IPS-15b (cell line): ENCODE results near the gene NRDE2.
"Not testable (repeated sequence)": the region's sequence is repeated elsewhere in the genome, so short reads cannot be mapped to it uniquely, and the experiment has no call there.

ENCODE experiments used
- H3K27me3 ChIP-seq: one replicate; pipeline ENCODE4 v1.6.1; 2013; ENCODE audit warnings: low read length; ENCODE audit not compliant: control insufficient read depth, insufficient read depth
- H3K36me3 ChIP-seq: one replicate; pipeline ENCODE4 v1.6.1; 2013; ENCODE audit warnings: low read length; ENCODE audit not compliant: control insufficient read depth, insufficient read depth
- H3K4me1 ChIP-seq: one replicate; pipeline ENCODE4 v1.6.1; 2013; ENCODE audit warnings: mild to moderate bottlenecking, low read length; ENCODE audit not compliant: control insufficient read depth, insufficient read depth
- H3K4me3 ChIP-seq: one replicate; pipeline ENCODE4 v1.5.1; 2013; ENCODE audit warnings: low read depth, low read length
- H3K9ac ChIP-seq: one replicate; pipeline ENCODE4 v1.6.1; 2013; ENCODE audit warnings: low read depth, mild to moderate bottlenecking, low read length
- H3K9me3 ChIP-seq: one replicate; pipeline ENCODE4 v1.6.1; 2013; ENCODE audit warnings: mild to moderate bottlenecking, low read length; ENCODE audit not compliant: control insufficient read depth, insufficient read depth

Gene NRDE2

GRCh38 chr14:90358359-90358758 is 26.6 kb upstream of the NRDE2 start:
- Histone ChIP-seq H3K9me3 (no peaks in the 10 kb centered on the region), H3K27me3 (no peaks in the 10 kb centered on the region), H3K4me3 (no peak overlapping the region), H3K9ac (no peak overlapping the region), H3K4me1 (no peaks in the 10 kb centered on the region), H3K36me3 (no peaks in the 10 kb centered on the region)

DNA sequence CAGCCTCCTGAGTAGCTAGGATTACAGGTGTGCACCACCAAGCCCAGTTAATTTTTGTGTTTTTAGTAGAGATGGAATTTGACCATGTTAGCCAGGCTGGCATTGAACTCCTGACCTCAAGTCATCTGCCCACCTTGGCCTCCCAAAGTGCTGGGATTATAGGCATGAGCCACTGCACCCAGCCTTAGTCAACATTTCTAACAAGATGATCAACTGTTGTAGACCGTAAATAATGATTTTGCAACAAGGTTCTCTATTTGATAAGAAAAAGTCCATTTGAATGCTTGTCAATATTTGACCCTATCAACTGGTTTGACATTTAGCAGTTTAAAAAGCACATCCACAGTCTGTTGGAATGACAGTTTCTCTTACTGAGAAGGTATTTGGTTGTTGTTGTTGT is 25.2 kb upstream of the NRDE2 start:
- Histone ChIP-seq H3K27me3 (no peaks in the 10 kb centered on the region), H3K9me3 (no peaks in the 10 kb centered on the region), H3K36me3 (no peaks in the 10 kb centered on the region), H3K4me3 (no peak overlapping the region), H3K9ac (no peak overlapping the region), H3K4me1 (no peaks in the 10 kb centered on the region)

- Histone ChIP-seq H3K9ac (no peak overlapping the region), H3K36me3 (no peaks in the 10 kb centered on the region), H3K27me3 (no peaks in the 10 kb centered on the region), H3K4me3 (no peak overlapping the region), H3K9me3 (no peaks in the 10 kb centered on the region), H3K4me1 (no peaks in the 10 kb centered on the region)
Measured at GRCh38 chr14:90355540-90356518, 24.1 kb upstream of the NRDE2 start.

- H3K9me3 ChIP-seq: no peaks in the 10 kb centered on the region
- H3K36me3 ChIP-seq: no peaks in the 10 kb centered on the region
- H3K4me1 ChIP-seq: no peaks in the 10 kb centered on the region
- no peaks in the 10 kb centered on the region for H3K27me3 ChIP-seq
- H3K9ac ChIP-seq: no peak overlapping the region
- no peak overlapping the region for H3K4me3 ChIP-seq
Measured at GRCh38 chr14:90354551-90355298, 23.0 kb upstream of the NRDE2 start.

GRCh38 chr14:90349739-90350138 is 18.0 kb upstream of the NRDE2 start:
- H3K9me3 ChIP-seq: no peaks in the 10 kb centered on the region
- no peaks in the 10 kb centered on the region for H3K4me1 ChIP-seq
- no peaks in the 10 kb centered on the region for H3K27me3 ChIP-seq
- H3K4me3 ChIP-seq: no peak overlapping the region
- H3K9ac ChIP-seq: no peak overlapping the region
- no peaks in the 10 kb centered on the region for H3K36me3 ChIP-seq

GRCh38 chr14:90348270-90348669 is 16.5 kb upstream of the NRDE2 start:
- Histone ChIP-seq H3K27me3 (no peaks in the 10 kb centered on the region), H3K4me3 (no peak overlapping the region), H3K9ac (no peak overlapping the region), H3K9me3 (no peaks in the 10 kb centered on the region), H3K36me3 (no peaks in the 10 kb centered on the region), H3K4me1 (no peaks in the 10 kb centered on the region)

DNA sequence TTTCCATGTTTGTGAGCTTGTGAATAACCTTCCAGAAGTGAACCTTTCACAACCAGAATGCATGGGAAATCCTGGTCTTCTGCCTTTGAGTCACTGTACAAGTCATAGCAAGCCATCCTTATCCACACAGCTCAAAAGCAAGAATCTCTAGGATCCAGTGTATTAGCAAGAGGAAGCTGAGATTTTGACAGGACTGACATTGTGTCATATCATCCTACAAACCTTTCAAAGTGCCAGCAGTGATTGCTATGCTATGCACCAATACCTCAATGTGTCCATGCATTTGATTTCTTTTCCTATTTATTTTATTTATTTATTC is 13.5 kb upstream of the NRDE2 start:
- Histone ChIP-seq H3K9me3 (no peaks in the 10 kb centered on the region), H3K9ac (no peak overlapping the region), H3K36me3 (no peaks in the 10 kb centered on the region), H3K4me3 (no peak overlapping the region), H3K27me3 (no peaks in the 10 kb centered on the region), H3K4me1 (no peaks in the 10 kb centered on the region)

DNA sequence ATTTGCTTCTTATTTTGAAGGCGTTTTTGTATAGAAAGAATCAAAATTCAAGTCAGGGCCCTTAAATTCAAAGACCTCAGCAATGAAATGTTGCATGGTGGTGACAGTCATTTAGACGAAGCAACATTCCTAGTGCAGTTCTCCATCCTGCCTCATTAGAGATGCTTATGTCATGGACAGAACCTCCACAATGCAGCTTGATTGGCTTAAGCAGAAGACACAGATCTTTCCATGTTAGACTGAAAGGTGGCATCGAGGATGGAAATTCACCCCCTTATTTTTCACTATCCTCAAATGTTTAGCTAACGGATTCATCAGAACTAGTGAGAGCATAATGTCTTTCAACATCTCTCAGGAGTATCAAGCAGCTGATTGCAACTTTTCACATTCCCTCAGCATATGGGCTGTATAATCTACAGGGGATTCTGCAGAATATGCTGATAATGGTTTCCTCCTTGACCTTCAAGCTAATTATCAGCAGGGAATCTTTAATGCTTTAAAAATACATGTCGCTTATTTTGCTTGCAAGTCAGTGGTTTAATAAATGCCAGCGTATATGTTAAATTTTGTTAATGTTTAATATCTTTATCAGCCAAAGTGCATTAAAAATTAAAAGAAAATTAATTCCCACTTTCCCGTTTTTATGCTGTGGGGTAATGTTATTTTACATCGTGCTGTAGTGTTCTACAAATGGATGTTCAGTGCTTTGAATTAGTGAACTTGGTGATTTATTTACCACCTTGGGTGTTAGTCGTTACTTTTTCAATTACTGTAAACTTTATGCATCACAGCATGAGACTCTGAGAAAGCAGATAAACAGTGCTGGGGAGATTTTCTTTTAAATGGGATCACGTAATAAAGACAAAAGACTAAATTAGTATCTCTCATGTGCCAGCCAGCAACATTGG is 12.8 kb upstream of the NRDE2 start:
- H3K27me3 ChIP-seq: no peaks in the 10 kb centered on the region
- no peaks in the 10 kb centered on the region for H3K9me3 ChIP-seq
- H3K4me1 ChIP-seq: no peaks in the 10 kb centered on the region
- no peaks in the 10 kb centered on the region for H3K36me3 ChIP-seq
- no peak overlapping the region for H3K4me3 ChIP-seq
- no peak overlapping the region for H3K9ac ChIP-seq

GRCh38 chr14:90342327-90342726 is 10.6 kb upstream of the NRDE2 start:
- H3K36me3 ChIP-seq: no peaks in the 10 kb centered on the region
- no peaks in the 10 kb centered on the region for H3K4me1 ChIP-seq
- no peaks in the 10 kb centered on the region for H3K9me3 ChIP-seq
- H3K9ac ChIP-seq: no peak overlapping the region
- no peak overlapping the region for H3K4me3 ChIP-seq
- H3K27me3 ChIP-seq: no peaks in the 10 kb centered on the region

GRCh38 chr14:90341784-90342183 is 10.0 kb upstream of the NRDE2 start:
- Histone ChIP-seq H3K27me3 (no peaks in the 10 kb centered on the region), H3K4me3 (no peak overlapping the region), H3K36me3 (no peaks in the 10 kb centered on the region), H3K9me3 (no peaks in the 10 kb centered on the region), H3K4me1 (no peaks in the 10 kb centered on the region), H3K9ac (no peak overlapping the region)

DNA sequence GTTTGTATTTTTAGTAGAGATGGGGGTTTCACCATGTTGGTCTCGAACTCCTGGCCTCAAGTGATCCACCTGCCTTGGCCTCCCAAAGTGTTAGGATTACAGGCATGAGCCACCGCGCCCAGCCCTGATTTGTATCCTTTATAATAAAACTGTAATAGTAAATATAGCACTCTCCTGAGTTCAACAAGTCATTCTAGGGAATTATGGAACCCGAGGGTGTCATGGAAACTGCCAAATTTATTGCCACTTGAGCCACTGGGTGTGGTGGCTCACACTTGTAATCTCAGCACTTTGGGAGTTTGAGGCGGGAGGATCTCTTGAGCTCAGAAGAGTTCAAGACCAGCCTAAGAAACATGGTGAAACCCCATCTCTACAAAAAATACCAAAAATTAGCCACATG is 9.5 kb upstream of the NRDE2 start:
- not testable (repeated sequence) for H3K27me3 ChIP-seq, H3K9ac ChIP-seq, H3K36me3 ChIP-seq, H3K4me1 ChIP-seq, H3K4me3 ChIP-seq, H3K9me3 ChIP-seq
